ENCODE data around the gene DNAJC5. TPM values are rescaled to one million over a fixed set of nuclear protein-coding genes. Genes with fewer than 3 reads are reported as not detected.

Gene DNAJC5
- total and polyA plus RNA-seq, 2 of the 8 experiments (the other 6 are each of a cell fraction or from before 2014, with no cell fraction given), result 19.2 to 31.2 TPM

DNA sequence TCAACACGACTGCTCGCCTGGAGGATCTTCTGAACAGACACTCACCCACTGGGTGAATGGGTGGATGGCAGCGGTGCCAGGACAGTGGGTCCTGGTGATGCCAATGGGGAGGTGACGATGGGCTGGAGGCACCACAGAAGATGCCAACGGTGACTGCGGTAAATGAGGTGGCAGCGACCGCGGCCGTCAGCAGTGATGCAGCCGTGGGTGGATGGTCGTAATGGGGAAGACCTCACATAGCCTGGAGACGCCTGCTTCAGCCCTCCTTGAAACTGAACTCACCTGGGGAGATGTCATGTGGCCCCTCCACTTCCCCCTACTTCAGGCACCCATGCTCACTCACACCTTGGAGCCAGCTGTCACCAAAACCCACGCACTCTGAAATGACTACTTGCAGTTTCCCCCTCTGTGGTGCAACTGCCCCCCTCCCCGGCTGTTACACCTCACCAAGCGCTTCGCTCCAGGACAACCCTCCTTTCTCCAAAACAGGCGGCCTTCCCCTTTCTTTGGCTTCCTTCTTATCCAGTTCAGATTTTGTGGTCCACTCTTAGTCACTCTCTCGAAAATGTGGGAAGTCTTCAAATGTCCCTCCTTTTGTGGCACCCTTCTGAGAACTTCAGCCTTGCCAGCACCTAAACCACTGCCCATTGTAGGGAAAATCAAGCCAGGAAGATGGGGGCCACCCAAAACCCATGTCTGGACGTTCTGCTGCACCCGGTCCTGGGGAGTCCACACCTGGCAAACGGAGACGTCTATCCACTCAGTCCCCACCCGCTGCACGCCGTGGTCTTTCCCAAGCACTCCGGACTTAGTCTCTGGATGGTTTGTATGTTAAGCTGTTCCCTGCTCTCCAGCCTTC, 44.0 kb upstream of the DNAJC5 start:
- H3K9me3 ChIP-seq (ENCODE audit: insufficient read depth in 2 of 2, low read depth in 1 of 2, low read length in 1 of 2), result no peaks in the 10 kb centered on the region
- peak overlapping the region; percentile 80; the same call in 1 of the 2 replicates for H2BK12ac ChIP-seq (ENCODE audit: low read depth, low read length)
- H2BK15ac ChIP-seq (ENCODE audit: low read length), result peak overlapping the region; percentile 92
- POLR2A ChIA-PET (ENCODE audit: partially characterized antibody), result interaction anchor here (1.2 kb wide), 1 partner anchor 14 kb away, joined by 3 read pairs; the partner anchor contains the start of gene TPD52L2
- no peak for TF ChIP-seq FOSL1 (IDR thresholded peaks at IDR 0.05; ENCODE audit: insufficient read depth, low read depth, low read length)
- 92% methylated on average over 27 of the region's 27 CpGs; no CpG with 5 or more reads in 1 of the 2 experiments for WGBS, 2 experiments (ENCODE audit: extremely low coverage in 1 of 2, insufficient coverage in 1 of 2, insufficient read length in 1 of 2, insufficient replicate concordance in 2 of 2, low coverage in 1 of 2, low lambda C conversion rate in 2 of 2, missing lambda C conversion rate in 1 of 2)
- no peaks in the 10 kb centered on the region for H3K36me3 ChIP-seq (ENCODE audit: control insufficient read depth in 2 of 4, insufficient read depth in 4 of 4, low read length in 3 of 4)
- peaks cover 16% of the 10 kb centered on the region; the same call in 1 of the 2 replicates for H3K23me2 ChIP-seq (ENCODE audit: low read depth, low read length)
- no peak overlapping the region for H3K14ac ChIP-seq (ENCODE audit: insufficient read length)
- no peak overlapping the region for H3K27ac ChIP-seq (ENCODE audit: low read depth, low read length)
- H2BK120ac ChIP-seq (replicated peaks; ENCODE audit: low read depth, low read length), result peak overlapping the region; percentile 15
- H3K18ac ChIP-seq (ENCODE audit: extremely low read depth, low read length), result peak overlapping the region; percentile 2; the same call in 1 of the 2 replicates
- peaks cover 0 to 4% of the 10 kb centered on the region in 2 experiments for H4K20me1 ChIP-seq (replicated peaks in 1 of 2; ENCODE audit: control insufficient read depth in 1 of 2, insufficient read depth in 2 of 2, low read length in 2 of 2)
- H3K56ac ChIP-seq (replicated peaks; ENCODE audit: insufficient read length, low read depth, low read length), result no peak overlapping the region
- H4K8ac ChIP-seq (ENCODE audit: extremely low read depth, insufficient read depth, low read length), result no peak overlapping the region
- H3K4me2 ChIP-seq (ENCODE audit: insufficient read depth in 1 of 2, low read depth in 2 of 2, low read length in 2 of 2), result no peak overlapping the region
- H2BK5ac ChIP-seq (ENCODE audit: low read depth, low read length), result peak overlapping the region; percentile 21; the same call in 1 of the 2 replicates
- no peak overlapping the region for H2AK5ac ChIP-seq (ENCODE audit: low read depth, low read length)
- CTCF ChIA-PET (ENCODE audit: partially characterized antibody), result interaction anchor here (0.7 to 1.2 kb wide), 5 partner anchors 42 to 343 kb away, joined by 3 read pairs; no protein-coding TSS in a partner anchor
- H2AFZ ChIP-seq (ENCODE audit: low read length), result no peak overlapping the region
- no peaks in the 10 kb centered on the region for H3K79me2 ChIP-seq (ENCODE audit: control insufficient read depth in 1 of 2, insufficient read depth in 2 of 2, low read length in 2 of 2)
- no peaks in the 10 kb centered on the region for H3K79me1 ChIP-seq (ENCODE audit: low read depth, low read length)
- DNase-seq (ENCODE audit: low read depth in 1 of 2, low spot score in 2 of 2) (no peak), FAIRE-seq (no peak)
- H3K4me3 ChIP-seq (ENCODE audit: extremely low read depth in 1 of 4, insufficient read depth in 2 of 4, low read depth in 3 of 4, low read length in 4 of 4), result no peak overlapping the region
- H3K27me3 ChIP-seq (replicated peaks in 1 of 4; ENCODE audit: control insufficient read depth in 3 of 4, extremely low read depth in 1 of 4, insufficient read depth in 3 of 4, low read length in 3 of 4), result no peaks in the 10 kb centered on the region
- peaks cover 6 to 48% (median 39%) of the 10 kb centered on the region in 4 experiments for H3K4me1 ChIP-seq (replicated peaks in 1 of 4; ENCODE audit: control insufficient read depth in 3 of 4, insufficient read depth in 4 of 4, low read length in 3 of 4)
- no peak overlapping the region for H3K9ac ChIP-seq (replicated peaks in 1 of 4; ENCODE audit: extremely low read depth in 1 of 4, low read depth in 3 of 4, low read length in 3 of 4)
- no peak overlapping the region for H3K4ac ChIP-seq (replicated peaks; ENCODE audit: insufficient read length, low read depth, low read length)
- H4K91ac ChIP-seq (replicated peaks; ENCODE audit: insufficient read length, low read length), result peak overlapping the region; percentile 22
- H4K5ac ChIP-seq (ENCODE audit: insufficient read length, low read depth, low read length), result no peak overlapping the region
- H2BK20ac ChIP-seq (ENCODE audit: low read length), result no peak overlapping the region; the same call in 1 of the 2 replicates
- H3K23ac ChIP-seq (ENCODE audit: insufficient read length), result no peak overlapping the region

Measured in H1 (cell line).